Activated naive CD4-positive, alpha-beta T cell treated with anti-CD3 and anti-CD28 coated beads, Interleukin-2, amount 50 U/mL, for 16 hours (primary cell): ENCODE results near the gene CENPVL2.
"Not testable (repeated sequence)": the region's sequence is repeated elsewhere in the genome, so short reads cannot be mapped to it uniquely, and the experiment has no call there.

Source experiments
- DNase-seq: peaks from one replicate; pipeline ENCODE4 v3.0.0-alpha.2; 2020

CENPVL2 gene

DNA sequence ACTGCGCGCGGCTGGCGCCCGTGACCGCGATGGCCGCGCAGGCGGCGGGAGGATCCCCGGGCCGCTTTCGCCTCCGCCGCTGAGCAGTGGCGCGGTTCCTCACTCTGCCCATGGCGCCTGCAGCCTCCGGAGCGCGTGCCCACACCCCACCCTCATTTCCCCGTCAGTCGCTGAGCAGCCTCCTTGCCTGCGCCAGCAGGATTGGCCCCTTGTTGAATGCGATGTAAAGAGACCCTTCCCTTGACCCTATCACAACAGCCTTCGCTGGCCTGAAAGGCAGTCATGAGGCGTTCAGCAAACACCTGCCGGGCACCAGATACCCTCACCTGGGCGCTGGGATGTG lies at the start of gene CENPVL2:
TSS of gene CENPVL2 (minus strand) at position 112 of the 343 bp plus-strand sequence. CDS start at position 112, 0 bp downstream.
- DNase-seq = not testable (repeated sequence)

DNA sequence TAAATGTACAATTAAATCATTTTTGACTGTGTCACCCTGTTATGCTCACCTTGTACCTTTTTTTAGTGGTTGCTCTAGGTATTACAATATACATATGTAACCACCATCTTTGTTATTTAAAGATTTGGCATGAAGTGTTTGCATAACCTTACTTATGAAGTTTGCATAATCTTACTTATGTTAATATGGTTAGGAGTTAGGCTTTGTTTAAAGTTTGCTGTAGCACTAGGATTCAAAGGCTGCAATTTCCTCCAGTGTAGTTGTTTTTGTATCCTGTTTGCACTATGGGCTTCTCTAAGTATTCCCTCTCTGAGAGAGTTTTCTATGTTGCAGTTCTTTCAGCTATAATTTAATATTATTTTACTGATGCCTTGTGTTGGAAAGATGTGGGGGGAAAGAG lies 45.6 kb upstream of the CENPVL2 start:
- no peak for DNase-seq

GRCh38 chrX:51712943-51713647 lies 30.5 kb upstream of the CENPVL2 start:
- DNase-seq = not testable (repeated sequence)

GRCh38 chrX:51710277-51711164 lies 27.9 kb upstream of the CENPVL2 start, which contains the start of gene CENPVL1:
Gene CENPVL1, plus strand, starts transcription at chrX:51710512. Its CDS starts 0 bp downstream, at chrX:51710512.
- not testable (repeated sequence) for DNase-seq

- DNase-seq = no peak
Measured at GRCh38 chrX:51697397-51697796, 14.8 kb upstream of the CENPVL2 start.

GRCh38 chrX:51694254-51694653 lies 11.6 kb upstream of the CENPVL2 start:
- no peak for DNase-seq

DNA sequence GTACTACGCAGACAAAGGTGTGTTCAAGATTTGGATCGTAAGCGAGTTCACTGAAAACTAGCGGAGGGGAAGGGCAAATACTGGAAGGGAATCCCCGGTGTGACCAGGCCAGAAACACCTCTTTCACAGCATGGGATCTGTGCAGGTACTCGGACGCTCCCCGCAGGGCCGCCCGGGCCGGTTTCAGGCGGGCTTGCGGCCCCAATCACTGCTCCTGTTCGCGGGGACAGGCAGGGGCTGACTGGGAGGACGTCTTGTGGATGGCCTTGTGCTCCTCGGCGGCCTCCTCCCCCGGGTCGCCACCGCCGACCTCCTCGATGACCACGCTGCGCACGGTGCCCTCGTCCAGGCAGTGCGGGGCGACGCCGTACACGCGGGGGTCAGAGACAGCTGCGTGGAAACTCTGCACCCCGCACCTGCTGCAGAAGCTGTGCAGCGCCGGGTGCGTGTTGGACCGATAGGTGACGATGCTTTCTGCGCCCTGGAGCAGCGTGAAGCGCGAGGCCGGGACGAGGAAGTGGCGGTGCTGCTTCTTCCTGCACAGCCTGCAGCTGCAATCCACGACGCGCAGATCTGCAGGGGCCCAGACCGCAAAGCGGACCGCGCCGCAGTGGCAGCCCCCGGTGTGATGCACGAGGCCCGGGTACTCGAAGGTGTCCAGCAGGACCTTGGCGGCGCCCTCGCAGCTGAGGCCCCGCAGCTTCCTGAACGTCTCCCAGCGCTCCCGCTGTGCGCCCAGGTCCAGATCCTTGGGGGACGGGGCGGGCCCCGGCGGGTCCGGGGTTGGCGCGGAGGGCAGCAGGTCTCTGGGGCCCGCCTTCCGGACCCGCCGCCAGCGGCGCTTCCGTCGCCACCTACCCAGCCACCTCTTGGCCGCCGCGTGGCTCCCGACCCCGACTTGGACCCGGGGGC lies 567 bp downstream of the CENPVL2 start:
- DNase-seq = not testable (repeated sequence)

DNA sequence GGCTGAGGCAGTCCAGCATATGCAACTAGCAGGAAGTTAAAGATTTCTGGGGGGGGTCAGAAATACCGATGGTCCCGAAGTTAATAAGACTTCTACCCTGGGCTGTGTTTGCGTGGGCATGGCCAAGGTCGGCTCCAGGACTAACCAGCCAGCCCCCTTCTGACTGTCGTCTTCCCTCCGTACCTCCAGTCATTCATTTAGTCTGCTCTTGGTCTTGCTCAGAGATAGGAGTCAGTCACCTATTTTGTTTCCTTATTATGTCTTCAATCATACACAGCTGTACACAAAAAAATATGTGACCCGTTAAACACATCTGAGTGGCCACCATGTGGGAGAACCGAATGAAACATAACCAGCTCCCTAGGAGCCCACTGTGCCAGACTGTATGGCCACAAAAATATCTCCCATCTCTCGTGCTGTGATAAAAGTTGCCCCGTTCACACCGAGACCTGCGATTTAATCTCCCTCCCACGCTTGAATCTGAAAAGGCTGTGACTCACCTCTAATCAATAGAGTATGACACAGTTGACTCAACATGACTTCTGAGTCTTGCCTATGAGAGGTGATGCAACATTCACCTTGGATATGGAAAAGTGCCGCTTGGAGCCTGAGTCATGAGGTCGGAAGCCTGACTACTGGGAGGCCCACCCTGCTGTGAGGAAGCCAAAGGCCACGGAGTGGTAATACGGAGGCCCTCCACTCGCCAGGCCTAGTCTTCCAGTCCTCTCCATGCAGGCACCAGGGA lies 2.8 kb downstream of the CENPVL2 start:
- not testable (repeated sequence) for DNase-seq

GRCh38 chrX:51665981-51666380 lies 16.6 kb downstream of the CENPVL2 start:
- DNase-seq = no peak

DNA sequence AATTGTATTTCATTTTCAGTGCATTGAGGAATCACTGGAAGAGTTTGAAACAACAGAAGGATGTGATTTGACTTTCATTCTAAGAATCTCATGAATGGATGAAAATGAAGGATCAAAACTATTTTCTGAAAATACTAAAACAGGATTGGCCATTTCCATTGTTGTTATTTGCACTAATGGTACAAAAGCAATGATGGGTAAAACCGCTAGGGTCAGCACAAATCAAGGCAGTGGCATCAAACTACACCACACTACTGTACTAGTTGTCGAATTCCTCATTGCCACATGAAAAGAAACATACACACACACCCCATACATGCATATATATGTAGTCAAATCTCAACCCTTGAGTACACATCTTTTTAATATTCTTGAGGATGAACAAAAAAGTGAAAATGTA lies 39.3 kb downstream of the CENPVL2 start:
- no peak for DNase-seq

DNA sequence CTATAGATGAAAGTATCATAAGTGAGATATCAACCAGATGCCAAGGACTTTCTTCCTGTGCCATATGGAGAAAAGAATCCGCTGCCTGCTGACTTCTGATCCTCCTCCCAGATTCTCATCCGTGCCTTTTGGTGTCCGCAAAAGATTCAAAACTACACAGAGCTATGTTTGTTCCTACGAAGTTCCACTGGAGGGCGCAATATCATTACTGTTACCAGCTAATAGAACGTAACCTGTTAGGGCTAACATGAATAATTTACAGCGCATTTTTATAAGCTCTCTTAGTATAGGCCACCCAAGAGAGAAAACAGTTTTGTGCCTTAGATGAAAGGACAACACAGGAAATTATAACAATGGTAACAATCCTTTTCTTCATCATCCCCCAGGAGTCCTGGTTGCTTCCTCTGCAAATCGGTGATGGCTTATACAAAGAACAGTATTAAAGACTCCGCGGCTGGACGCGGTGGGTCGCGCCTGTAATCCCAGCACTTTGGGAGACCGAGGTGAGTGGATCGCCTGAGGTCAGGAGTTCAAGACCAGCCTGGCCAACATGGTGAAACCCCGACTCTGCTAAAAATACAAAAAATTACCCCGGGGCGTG lies 41.1 kb downstream of the CENPVL2 start:
- DNase-seq = no peak

DNA sequence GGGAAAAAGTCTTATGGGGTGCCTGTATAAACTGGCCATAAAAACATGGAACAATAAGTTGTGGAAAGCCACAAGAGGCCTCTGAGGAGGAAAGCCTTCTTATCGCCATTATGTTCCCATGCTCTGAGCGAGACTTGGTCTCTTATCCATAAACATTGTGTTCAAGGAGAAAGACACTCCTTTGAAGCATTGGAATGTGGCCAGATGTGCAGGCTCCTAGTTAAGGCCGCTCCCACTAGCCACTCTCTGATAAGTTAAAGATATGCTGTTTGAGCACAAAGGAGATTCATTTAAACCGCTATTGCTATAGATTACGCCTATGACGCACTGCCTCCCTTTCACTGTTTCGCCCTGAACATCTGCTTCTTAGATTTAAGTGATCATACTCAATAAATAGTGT lies 46.1 kb downstream of the CENPVL2 start:
- not testable (repeated sequence) for DNase-seq
